Measurements from ENCODE around the gene MME. TPM values are rescaled to one million over a fixed set of nuclear protein-coding genes. Genes with fewer than 3 reads are reported as not detected.

The MME gene
- total and polyA plus RNA-seq, 2 of the 8 experiments (the other 6 are each of a cell fraction or from before 2014, with no cell fraction given): 5.0 to 39.6 TPM

DNA sequence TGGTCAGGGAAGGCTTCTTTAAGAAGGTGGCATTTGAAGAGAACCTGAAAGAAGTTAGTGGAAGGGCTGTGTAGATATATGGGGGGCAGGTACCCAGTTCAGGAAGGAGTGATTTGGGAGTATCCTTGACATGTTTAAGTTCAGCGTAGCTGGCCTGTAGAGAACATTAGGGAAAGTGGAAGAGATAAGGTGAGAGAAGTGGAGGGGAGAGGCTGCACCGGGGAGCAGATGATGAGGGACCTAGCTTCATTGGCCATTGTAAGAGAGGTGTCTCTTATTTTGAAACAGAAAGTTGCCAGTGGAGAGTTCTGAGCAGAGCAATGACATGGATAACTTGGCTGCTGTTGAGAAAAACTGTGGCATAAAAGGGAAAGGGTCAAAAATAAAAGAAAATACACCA is 44.6 kb upstream of the MME start (continued):
- TF ChIP-seq, protein P1, sequence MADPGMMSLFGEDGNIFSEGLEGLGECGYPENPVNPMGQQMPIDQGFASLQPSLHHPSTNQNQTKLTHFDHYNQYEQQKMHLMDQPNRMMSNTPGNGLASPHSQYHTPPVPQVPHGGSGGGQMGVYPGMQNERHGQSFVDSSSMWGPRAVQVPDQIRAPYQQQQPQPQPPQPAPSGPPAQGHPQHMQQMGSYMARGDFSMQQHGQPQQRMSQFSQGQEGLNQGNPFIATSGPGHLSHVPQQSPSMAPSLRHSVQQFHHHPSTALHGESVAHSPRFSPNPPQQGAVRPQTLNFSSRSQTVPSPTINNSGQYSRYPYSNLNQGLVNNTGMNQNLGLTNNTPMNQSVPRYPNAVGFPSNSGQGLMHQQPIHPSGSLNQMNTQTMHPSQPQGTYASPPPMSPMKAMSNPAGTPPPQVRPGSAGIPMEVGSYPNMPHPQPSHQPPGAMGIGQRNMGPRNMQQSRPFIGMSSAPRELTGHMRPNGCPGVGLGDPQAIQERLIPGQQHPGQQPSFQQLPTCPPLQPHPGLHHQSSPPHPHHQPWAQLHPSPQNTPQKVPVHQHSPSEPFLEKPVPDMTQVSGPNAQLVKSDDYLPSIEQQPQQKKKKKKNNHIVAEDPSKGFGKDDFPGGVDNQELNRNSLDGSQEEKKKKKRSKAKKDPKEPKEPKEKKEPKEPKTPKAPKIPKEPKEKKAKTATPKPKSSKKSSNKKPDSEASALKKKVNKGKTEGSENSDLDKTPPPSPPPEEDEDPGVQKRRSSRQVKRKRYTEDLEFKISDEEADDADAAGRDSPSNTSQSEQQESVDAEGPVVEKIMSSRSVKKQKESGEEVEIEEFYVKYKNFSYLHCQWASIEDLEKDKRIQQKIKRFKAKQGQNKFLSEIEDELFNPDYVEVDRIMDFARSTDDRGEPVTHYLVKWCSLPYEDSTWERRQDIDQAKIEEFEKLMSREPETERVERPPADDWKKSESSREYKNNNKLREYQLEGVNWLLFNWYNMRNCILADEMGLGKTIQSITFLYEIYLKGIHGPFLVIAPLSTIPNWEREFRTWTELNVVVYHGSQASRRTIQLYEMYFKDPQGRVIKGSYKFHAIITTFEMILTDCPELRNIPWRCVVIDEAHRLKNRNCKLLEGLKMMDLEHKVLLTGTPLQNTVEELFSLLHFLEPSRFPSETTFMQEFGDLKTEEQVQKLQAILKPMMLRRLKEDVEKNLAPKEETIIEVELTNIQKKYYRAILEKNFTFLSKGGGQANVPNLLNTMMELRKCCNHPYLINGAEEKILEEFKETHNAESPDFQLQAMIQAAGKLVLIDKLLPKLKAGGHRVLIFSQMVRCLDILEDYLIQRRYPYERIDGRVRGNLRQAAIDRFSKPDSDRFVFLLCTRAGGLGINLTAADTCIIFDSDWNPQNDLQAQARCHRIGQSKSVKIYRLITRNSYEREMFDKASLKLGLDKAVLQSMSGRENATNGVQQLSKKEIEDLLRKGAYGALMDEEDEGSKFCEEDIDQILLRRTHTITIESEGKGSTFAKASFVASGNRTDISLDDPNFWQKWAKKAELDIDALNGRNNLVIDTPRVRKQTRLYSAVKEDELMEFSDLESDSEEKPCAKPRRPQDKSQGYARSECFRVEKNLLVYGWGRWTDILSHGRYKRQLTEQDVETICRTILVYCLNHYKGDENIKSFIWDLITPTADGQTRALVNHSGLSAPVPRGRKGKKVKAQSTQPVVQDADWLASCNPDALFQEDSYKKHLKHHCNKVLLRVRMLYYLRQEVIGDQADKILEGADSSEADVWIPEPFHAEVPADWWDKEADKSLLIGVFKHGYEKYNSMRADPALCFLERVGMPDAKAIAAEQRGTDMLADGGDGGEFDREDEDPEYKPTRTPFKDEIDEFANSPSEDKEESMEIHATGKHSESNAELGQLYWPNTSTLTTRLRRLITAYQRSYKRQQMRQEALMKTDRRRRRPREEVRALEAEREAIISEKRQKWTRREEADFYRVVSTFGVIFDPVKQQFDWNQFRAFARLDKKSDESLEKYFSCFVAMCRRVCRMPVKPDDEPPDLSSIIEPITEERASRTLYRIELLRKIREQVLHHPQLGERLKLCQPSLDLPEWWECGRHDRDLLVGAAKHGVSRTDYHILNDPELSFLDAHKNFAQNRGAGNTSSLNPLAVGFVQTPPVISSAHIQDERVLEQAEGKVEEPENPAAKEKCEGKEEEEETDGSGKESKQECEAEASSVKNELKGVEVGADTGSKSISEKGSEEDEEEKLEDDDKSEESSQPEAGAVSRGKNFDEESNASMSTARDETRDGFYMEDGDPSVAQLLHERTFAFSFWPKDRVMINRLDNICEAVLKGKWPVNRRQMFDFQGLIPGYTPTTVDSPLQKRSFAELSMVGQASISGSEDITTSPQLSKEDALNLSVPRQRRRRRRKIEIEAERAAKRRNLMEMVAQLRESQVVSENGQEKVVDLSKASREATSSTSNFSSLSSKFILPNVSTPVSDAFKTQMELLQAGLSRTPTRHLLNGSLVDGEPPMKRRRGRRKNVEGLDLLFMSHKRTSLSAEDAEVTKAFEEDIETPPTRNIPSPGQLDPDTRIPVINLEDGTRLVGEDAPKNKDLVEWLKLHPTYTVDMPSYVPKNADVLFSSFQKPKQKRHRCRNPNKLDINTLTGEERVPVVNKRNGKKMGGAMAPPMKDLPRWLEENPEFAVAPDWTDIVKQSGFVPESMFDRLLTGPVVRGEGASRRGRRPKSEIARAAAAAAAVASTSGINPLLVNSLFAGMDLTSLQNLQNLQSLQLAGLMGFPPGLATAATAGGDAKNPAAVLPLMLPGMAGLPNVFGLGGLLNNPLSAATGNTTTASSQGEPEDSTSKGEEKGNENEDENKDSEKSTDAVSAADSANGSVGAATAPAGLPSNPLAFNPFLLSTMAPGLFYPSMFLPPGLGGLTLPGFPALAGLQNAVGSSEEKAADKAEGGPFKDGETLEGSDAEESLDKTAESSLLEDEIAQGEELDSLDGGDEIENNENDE (IDR thresholded peaks at IDR 0.05; ENCODE audit: insufficient replicate concordance, low read length): no peak
- TF ChIP-seq SUZ12 (IDR thresholded peaks at IDR 0.05; ENCODE audit: low read length) (no peak), KDM4A (IDR thresholded peaks at IDR 0.05; ENCODE audit: low read depth, low read length, severe bottlenecking) (no peak), EP300 (IDR thresholded peaks at IDR 0.05; ENCODE audit: borderline replicate concordance in 1 of 2, low read depth in 2 of 2, low read length in 2 of 2) (no peak)

Measured in H1 (cell line).